Neuron (in vitro differentiated cells): ENCODE results near the gene RPL18.
A peak's percentile ranks its signal among the peaks of the same experiment; 100 is the strongest.

Experiments
- H2AFZ ChIP-seq: one replicate; pipeline ENCODE4 v1.6.1; 2013; ENCODE audit warnings: low read depth, mild to moderate bottlenecking, inconsistent platforms, low read length, moderate library complexity
- H3K27me3 ChIP-seq: one replicate; pipeline ENCODE4 v1.6.1; 2013; ENCODE audit warnings: low read length; ENCODE audit not compliant: insufficient read depth
- H3K36me3 ChIP-seq: one replicate; pipeline ENCODE4 v1.6.1; 2013; ENCODE audit warnings: low read length; ENCODE audit not compliant: insufficient read depth
- H3K4me1 ChIP-seq: one replicate; pipeline ENCODE4 v1.6.1; 2013; ENCODE audit warnings: low read length; ENCODE audit not compliant: insufficient read depth
- H3K4me3 ChIP-seq: 2 replicates; pipeline ENCODE4 v1.5.1; 2013; ENCODE audit warnings: mild to moderate bottlenecking, low read length, moderate library complexity
- H3K9me3 ChIP-seq: one replicate; pipeline ENCODE4 v1.6.1; 2013; ENCODE audit warnings: low read length

The RPL18 gene

DNA sequence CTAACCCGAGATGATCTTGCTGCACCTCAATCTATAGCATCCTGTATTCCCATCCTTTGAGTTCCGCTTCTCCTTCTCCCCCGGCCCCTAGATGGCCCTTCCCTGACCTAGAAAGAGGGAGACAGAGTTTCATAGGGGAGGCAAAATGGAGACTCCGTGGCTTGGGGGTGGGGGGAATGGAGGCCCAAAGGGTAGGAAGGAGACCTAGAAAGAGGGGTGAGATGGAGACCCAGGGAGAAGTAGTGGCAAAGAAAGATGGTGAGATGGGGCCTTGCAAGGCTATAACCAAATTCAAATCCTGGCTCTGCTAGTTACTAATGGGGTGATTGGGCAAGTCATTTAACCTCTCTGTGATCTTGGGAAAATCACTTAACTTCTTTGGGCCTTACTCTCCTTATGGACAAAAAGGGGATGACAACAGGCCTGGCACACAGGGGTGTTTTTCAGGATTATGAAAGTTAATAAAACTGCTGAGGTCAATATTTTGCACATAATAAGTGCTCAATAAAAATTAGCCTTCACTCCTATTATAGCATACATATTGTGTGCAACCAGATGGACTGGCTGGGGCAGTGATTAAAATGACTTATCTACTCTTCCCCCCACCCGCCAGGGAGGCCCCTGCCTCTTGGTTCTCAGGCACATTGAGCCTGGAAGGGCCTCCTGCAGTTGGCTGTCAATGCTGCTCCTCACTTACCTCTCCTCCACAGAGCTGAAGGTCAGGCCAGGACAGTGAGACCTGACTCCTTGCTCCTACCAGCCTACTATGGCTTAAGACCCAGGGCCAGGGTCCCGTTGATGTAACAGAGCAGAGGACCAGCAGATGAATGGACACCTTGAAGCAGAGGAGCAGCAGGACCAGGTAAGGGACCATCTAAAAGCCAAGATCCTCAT lies 961 bp upstream of the RPL18 start:
- no peaks in the 10 kb centered on the region for H3K27me3 ChIP-seq

GRCh38 chr19:48618278-48618915 lies 581 bp downstream of the RPL18 start:
- H3K9me3 ChIP-seq: no peaks in the 10 kb centered on the region
- H3K27me3 ChIP-seq: no peaks in the 10 kb centered on the region
- H3K4me3 ChIP-seq: peak overlapping the region; percentile 96
- peaks cover 30% of the 10 kb centered on the region for H3K4me1 ChIP-seq
- no peak overlapping the region for H2AFZ ChIP-seq
- H3K36me3 ChIP-seq: peaks cover 30% of the 10 kb centered on the region

More for the DNA sequence above, 961 bp upstream of the RPL18 start:
- Histone ChIP-seq H3K4me3 (peak overlapping the region; percentile 96), H2AFZ (no peak overlapping the region), H3K4me1 (peaks cover 40% of the 10 kb centered on the region), H3K36me3 (peaks cover 30% of the 10 kb centered on the region), H3K9me3 (no peaks in the 10 kb centered on the region)

GRCh38 chr19:48617146-48617937 lies 1.6 kb downstream of the RPL18 start:
- Histone ChIP-seq H3K27me3 (no peaks in the 10 kb centered on the region), H3K9me3 (no peaks in the 10 kb centered on the region), H3K4me1 (peaks cover 20% of the 10 kb centered on the region), H2AFZ (no peak overlapping the region), H3K36me3 (peaks cover 30% of the 10 kb centered on the region), H3K4me3 (peak overlapping the region; percentile 96)

DNA sequence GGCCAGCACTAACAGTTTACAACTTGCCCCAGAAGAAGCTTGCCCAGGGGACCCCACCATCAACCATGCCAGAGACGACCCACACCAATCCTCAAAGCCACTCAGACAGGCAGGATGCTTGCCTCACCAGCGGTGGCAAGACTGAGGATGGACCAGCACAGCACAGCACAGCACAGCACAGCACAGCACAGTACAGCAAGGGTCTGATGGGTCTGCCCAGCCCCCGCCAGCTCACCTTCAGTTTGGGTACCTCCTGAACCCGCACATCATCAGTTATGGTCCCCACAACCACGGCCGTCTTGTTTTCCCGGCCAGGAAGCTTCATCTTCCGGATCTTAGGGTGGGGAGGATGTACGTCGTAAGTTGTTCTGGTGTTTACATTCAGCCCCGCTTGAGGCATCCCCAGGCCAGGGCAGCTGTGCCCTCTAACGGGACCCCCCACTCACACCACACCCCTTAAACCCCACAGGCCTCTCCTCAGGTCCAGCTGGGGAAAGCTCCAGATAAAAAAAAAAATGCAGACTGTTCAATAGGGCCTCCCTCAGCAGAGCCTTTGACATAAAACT lies 2.4 kb downstream of the RPL18 start:
- H2AFZ ChIP-seq: no peak overlapping the region
- no peaks in the 10 kb centered on the region for H3K9me3 ChIP-seq
- no peak overlapping the region for H3K4me3 ChIP-seq
- H3K36me3 ChIP-seq: peaks cover 30% of the 10 kb centered on the region
- peaks cover 19% of the 10 kb centered on the region for H3K4me1 ChIP-seq
- no peaks in the 10 kb centered on the region for H3K27me3 ChIP-seq

GRCh38 chr19:48616041-48616436 lies 2.9 kb downstream of the RPL18 start:
- Histone ChIP-seq H3K27me3 (no peaks in the 10 kb centered on the region), H3K4me1 (peaks cover 19% of the 10 kb centered on the region), H3K36me3 (peaks cover 30% of the 10 kb centered on the region), H3K9me3 (no peaks in the 10 kb centered on the region), H2AFZ (no peak overlapping the region), H3K4me3 (no peak overlapping the region)

- H3K36me3 ChIP-seq: peaks cover 30% of the 10 kb centered on the region
- H3K4me1 ChIP-seq: peaks cover 19% of the 10 kb centered on the region
- H2AFZ ChIP-seq: no peak overlapping the region
- no peaks in the 10 kb centered on the region for H3K9me3 ChIP-seq
- H3K27me3 ChIP-seq: no peaks in the 10 kb centered on the region
- H3K4me3 ChIP-seq: no peak overlapping the region
These were observed 3.5 kb downstream of the RPL18 start for GRCh38 chr19:48615231-48616040.

- Histone ChIP-seq H3K4me1 (peaks cover 19% of the 10 kb centered on the region), H3K4me3 (no peak within 1 kb of the TSS), H3K9me3 (no peaks in the 10 kb centered on the region), H2AFZ (no peak within 1 kb of the TSS), H3K36me3 (peaks cover 30% of the 10 kb centered on the region), H3K27me3 (no peaks in the 10 kb centered on the region)
These were observed 4.3 kb downstream of the RPL18 start, which contains the start of gene FAM83E for GRCh38 chr19:48614436-48615230. TSS of gene FAM83E (minus strand) at chr19:48615076. CDS start at chr19:48613372, 1,704 bp downstream.

DNA sequence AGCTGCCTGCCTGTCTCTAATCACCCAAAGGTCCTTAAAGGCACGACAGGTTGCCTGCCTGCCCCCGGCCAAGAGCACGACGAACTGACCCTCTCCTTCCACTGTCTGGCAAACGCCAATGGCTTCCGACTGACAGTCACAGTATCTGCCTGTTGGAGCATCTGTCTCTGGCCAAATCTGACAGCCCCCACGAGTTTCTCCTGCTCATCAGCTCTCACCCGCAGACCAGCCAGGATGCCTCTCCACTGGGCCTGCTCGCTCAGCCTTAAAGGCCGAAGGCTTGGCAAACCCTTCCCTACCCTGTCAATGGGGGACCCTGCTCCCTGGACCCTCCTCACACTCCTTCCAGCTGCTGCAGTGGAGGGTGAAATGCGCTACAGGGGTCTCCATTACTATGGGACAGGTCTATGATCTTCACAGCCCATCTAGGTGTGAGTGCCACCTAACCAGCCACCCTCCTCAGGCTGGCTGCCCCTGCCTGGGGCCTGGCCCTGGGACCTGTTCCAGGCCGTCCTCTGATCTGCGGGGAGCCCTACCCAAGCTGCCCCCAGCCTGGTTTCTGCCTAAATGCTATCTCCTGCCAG lies 5.0 kb downstream of the RPL18 start:
- peaks cover 19% of the 10 kb centered on the region for H3K4me1 ChIP-seq
- H3K9me3 ChIP-seq: no peaks in the 10 kb centered on the region
- H3K36me3 ChIP-seq: peaks cover 30% of the 10 kb centered on the region
- H2AFZ ChIP-seq: no peak overlapping the region
- no peaks in the 10 kb centered on the region for H3K27me3 ChIP-seq
- H3K4me3 ChIP-seq: no peak overlapping the region

DNA sequence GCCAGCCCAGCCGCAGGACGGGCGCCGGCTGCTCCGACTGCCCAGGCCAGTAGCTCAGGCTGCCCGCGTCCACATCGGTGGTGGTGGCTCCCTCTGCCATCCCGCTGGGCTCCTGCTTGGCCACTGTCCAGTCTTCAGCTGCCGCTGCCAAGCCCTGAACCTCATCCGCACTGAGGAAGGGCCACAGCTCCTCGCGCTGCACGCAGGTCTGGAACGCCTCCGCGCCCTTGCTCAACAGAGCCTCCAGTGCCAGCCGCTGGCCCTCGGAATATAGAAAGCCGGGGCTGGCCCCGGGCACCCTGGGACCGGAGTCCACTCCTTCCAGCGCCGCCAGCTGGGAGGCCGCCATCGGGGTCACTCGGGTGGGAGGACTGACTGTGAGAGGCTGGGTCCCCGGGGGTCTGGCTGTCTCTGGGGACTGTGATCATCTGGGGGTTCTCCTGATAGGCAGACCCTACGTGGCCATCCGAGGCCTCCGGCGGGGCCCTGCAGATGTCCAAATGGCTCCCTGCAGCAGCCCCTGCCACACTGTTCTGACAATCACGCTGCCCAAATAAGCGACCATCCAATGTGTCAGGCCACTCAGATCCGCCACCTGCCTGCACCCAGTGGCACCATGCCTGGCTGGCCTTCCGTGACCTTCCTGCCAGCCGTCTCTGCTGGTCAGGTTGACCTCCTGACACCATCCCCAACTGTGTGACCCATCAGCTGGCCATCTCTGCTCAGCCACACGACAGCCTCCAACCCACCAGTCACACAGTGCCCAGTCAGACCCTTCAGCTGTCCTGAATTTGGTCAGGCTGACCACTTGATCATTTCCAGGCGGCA lies 5.7 kb downstream of the RPL18 start:
- Histone ChIP-seq H3K36me3 (peaks cover 30% of the 10 kb centered on the region), H3K4me3 (no peak overlapping the region), H3K9me3 (no peaks in the 10 kb centered on the region), H3K27me3 (no peaks in the 10 kb centered on the region), H3K4me1 (peaks cover 18% of the 10 kb centered on the region), H2AFZ (no peak overlapping the region)

GRCh38 chr19:48611872-48612271 lies 7.1 kb downstream of the RPL18 start:
- Histone ChIP-seq H3K27me3 (no peaks in the 10 kb centered on the region), H3K9me3 (no peaks in the 10 kb centered on the region), H3K4me3 (no peak overlapping the region), H3K4me1 (peaks cover 6% of the 10 kb centered on the region), H2AFZ (no peak overlapping the region), H3K36me3 (peaks cover 19% of the 10 kb centered on the region)
